HG02981 (cell line): Measurements from ENCODE around the gene RAB30.
"Not testable (repeated sequence)": the region's sequence is repeated elsewhere in the genome, so short reads cannot be mapped to it uniquely, and the experiment has no call there.

ENCODE experiments used
- ATAC-seq: cut with Tn5 transposase; IDR thresholded peaks from one replicate; pipeline ENCODE4 v1.9.1; 2021; ENCODE audit warnings: mild to moderate bottlenecking, moderate library complexity; ENCODE audit not compliant: unreplicated experiment

RAB30 gene

DNA sequence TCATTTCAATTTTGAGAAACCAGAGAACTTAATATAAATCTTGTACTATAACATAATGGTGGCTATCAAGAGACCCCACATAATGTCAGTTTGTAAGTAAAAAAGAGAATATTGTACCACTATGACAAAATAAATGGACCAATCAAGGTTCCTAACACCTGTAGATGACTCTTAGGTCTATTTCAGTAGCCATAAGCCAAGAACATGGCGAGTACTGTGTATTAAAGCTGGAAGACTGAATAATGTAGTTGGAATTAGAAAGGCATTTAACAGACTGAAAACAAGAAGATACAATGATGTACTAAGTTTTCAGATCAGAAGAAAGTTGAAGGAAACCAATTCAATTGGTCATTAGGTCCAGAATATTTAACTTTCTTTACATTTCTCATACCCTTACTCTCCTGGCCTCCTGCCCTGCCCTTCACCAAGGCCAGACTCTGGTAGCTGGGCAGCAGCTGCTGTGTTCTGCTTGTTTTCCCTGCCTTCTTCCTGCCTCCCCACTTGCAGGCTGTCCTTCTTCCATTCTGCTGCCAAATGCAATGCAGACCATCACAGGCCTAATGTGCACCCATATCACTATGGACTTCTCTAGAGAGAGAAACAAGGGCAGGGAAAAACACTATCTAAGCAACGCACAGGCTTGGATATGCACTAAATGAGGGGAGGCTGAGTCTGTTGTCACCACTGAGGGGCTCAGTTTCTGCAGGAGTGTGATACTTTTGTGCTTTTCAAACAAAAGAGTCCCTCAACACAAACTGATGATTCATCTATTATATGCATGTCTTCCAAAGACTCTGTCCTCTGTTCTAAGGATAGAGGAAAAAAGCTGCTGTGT is 60.1 kb downstream of the RAB30 start:
- ATAC-seq, result no peak

DNA sequence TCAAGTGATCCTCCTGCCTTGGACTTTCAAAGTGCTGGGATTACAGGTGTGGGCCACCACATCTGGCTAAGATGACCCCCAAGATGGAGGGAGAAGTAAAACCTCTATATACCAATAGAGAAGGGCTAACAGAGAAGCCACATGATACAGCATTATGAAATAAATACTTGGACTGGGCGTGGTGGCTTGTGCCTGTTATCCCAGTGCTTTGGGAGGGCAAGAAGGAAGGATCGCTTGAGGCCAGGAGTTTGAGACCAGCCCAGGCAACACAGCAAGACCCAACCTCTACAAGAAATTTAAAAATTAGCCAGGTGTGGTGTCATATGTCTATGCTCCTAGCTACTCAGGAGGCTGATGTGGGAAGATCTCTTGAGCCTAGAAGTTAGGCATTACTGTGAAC is 61.7 kb downstream of the RAB30 start:
- no peak for ATAC-seq

- not testable (repeated sequence) for ATAC-seq
These were observed 62.6 kb downstream of the RAB30 start for GRCh38 chr11:83009136-83009535.

DNA sequence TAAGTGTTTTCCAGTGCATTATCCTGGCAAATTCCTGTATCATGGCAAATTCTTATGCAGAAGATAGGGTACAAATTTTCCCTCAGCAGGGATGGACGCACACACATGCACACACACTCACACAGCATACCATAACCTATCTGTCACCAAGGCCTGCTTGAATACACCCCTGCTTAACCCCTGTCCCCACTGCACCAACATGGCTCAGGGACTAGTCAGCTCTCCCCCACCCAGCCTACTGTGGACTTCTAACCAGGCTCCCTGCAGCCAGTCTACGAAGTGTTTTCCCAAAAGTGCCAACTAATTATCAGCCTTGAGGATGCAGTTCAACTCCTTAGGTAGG is 63.1 kb downstream of the RAB30 start:
- no peak for ATAC-seq

- no peak for ATAC-seq
These were observed 63.7 kb downstream of the RAB30 start for GRCh38 chr11:83007909-83008580.

GRCh38 chr11:83007477-83007876 is 64.2 kb downstream of the RAB30 start:
- ATAC-seq, result no peak

DNA sequence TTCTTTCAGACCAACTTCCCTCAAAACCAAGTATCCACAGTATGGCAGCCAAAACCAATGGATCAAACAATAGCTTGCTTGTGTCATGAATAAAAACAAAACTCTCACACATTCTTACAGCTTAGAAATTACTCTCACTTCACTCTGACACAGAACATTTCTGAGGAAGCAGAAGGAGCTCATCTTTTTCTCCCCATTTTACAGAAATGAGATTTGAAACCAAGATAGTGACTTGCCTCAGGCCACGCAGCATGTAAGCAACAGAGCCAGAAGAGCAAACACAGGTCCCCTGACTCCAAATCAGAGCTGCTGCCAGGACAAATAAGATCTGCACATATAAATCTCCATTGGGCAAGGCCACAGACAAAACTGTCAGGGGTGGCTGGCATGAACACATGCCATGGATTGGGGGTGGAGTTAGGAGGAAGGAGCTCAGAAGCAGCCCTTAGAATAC is 64.8 kb downstream of the RAB30 start:
- ATAC-seq, result no peak

DNA sequence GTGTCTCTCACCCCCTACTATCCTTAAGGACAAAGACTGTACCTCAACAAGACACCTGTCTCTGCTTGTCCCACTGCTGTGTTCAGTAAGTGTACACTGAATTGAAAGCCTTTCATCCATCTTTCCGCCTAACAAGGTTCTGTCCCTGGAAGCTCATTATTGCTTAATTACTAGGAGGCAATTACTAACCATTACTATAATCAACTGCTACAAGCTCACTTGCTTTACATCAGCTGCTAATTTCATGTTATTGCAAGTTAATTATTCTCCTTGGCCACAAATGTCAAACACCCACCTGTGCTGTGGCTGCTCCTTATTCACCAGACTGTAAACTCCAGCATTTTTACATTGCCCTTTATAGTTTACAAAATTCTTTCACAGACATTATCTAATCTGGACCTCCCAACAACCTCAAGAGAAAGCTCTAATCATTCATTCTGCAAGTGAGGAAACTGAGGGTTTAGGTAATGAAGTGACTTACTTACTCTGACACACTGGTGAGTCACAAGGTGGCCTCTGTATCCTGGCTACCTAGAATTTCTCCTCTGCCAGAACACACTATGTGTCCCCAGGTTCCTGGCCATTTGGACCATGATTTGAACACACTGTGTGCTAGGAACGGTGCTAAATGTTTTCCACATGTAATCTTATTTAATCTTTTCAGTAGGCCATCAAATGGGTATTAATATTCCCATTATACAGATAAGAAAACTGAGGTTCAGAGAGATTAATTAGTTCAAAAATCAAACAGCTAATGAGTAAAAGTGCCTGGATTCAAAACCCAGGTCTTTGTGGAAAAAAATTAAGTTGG is 66.7 kb downstream of the RAB30 start:
- no peak for ATAC-seq

GRCh38 chr11:83002522-83002921 is 69.2 kb downstream of the RAB30 start:
- no peak for ATAC-seq

GRCh38 chr11:83002053-83002452 is 69.6 kb downstream of the RAB30 start:
- ATAC-seq, result no peak

- ATAC-seq, result no peak
These were observed 71.3 kb downstream of the RAB30 start for GRCh38 chr11:83000381-83000780.

DNA sequence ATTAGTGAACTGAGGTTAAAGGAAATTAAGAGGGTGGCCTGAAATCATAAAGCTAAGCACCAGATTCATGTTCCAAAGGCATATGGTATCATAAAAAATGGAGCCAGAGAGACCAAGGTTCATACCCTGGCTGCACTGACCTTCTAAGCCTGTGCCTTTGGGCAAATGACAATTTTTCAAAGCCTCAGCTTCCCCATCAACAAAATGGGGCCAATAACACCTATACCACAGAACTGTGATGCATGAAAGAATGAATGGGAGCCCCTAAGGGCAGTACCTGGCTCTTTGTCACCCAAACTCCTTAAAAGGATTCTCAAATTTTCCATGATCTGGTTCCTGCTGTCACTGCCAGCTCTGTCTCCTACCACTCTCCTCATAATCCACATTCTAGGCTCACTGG is 72.5 kb downstream of the RAB30 start:
- no peak for ATAC-seq

- no peak for ATAC-seq
These were observed 73.0 kb downstream of the RAB30 start for GRCh38 chr11:82998697-82999096.

DNA sequence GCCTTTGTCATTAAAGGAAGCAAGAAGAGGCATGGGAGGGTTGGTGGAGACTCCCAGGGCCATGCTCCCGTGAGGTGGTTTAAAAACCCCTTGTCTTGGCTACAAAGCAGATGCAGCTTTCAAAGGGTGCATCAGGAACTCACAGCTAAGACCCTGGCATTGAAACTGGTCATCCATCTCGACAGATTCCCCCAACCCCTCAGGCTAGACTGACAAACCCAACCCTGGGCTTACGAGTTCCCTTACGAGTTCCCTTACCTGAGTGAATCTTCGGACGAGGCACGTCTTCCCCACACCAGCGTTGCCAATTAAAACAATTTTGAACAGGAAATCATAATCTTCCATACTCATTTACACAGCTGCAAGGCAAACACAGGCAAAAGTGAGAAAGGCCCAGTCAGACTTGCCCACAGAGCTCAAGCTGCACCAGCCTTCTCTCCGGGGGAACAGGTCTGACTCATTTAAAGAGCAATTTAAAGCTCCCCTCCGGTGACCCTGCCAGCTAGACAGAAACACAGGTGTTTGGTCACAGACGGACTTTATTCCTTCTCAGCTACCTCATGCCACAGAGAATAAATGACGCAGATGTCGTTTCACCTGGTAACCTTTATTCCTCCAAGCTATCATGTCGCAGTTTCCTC is 74.6 kb downstream of the RAB30 start:
- peak; percentile 94 for ATAC-seq

GRCh38 chr11:82995754-82996398 is 75.8 kb downstream of the RAB30 start:
- no peak for ATAC-seq

- ATAC-seq, result no peak
These were observed 76.5 kb downstream of the RAB30 start for GRCh38 chr11:82995235-82995634.

- ATAC-seq, result no peak
These were observed 77.0 kb downstream of the RAB30 start for GRCh38 chr11:82994604-82995230.

- ATAC-seq, result no peak
These were observed 79.5 kb downstream of the RAB30 start for GRCh38 chr11:82992223-82992622.

DNA sequence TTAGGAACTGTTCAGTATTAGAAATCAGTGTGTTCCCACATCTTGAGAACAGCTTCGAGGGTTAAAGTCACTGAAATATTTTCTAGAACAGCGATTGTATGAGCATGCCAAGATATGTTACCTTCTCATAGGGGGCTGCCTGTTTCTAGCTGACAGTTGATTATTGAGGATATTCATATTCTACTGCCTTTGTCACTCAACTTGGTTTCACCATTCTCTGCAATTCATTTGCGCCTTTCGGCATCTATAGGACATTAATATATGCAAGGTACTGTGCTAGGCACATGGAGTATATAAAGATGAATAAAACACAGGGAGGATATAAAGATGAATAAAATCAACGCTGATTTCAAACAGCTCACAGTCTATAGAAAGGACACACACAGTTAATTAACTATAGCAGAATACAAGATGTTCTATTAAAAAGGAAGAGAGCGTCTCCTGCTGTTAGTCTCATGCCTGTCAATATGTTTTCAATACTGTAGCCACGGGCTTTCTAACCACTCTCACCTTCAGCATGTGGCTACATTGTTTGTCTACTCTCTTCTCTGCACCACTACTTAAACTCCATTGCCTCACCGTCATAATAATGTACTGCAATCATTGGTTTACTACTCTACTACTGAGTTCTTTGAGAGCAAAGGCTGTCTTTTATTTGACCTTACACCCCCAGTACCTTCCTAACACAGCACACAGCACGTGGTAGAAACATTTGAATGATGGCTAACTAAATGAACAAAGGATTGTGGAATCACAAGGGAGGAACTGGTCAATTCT is 81.9 kb downstream of the RAB30 start:
- no peak for ATAC-seq
